Measurements from ENCODE around the gene SLC51A. TPM values are rescaled to one million over a fixed set of nuclear protein-coding genes. Genes with fewer than 3 reads are reported as not detected.

The SLC51A gene
- total and polyA plus RNA-seq, 2 of the 8 experiments (the other 6 are each of a cell fraction or from before 2014, with no cell fraction given) = 6.3 to 9.8 TPM

DNA sequence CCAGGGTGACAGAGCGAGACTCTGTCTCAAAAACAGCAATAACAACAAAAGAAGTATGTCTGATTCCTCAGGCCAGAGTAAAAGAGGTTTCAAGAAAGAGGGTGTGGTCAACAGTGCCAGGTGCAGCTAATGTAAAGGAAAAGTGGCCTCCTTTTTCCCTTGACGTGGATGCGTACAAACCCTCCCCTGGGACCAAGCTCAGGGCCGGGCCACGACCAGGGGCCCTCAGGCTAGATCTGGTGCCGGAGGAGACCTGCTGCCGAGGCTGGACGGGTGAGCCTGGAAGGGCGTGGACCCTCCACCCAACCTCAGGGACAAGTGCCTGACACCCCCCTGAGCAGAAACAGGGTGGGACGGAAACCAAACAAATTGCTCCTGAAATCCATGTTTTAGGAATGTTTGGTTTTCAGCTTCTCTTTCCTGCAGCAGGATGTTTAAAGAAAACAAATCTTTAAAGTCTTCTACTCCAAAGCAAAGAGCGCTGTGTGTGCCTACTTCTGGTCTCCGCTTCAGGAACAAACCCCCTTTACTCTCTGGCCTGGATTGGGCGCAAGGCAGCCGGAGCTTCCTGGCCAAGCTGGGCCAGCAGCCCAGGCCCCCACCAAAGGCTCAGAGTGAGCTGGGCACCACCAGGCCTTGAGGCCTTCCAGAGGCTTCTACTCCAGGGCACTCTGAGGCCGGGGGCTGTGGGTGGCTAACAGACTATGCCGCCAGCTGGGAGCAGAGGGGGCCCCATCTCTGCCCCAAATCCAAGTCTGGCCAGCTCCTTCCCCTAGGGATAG, 26.6 kb upstream of the SLC51A start (continued):
- TF ChIP-seq CHD1 (IDR thresholded peaks at IDR 0.05; ENCODE audit: low read depth, low read length) (no peak), RFX5 (IDR thresholded peaks at IDR 0.05; ENCODE audit: borderline replicate concordance, low read depth, low read length) (no peak)
